Endothelial cell of umbilical vein (primary cell): ENCODE measurements around the gene SNX9. TPM values are rescaled to one million over a fixed set of nuclear protein-coding genes. Genes with fewer than 3 reads are reported as not detected.

ENCODE experiments used
- BruUV-seq: library from RNA; stranded (reverse); fragments of 400-500 nt; replicated peaks from 2 replicates; lab custom pipeline; 2021; lab: Mats Ljungman, UMichigan
- CTCF ChIA-PET: fragments of 300-600, 350-600 bp; sonication (Branson Sonifier 250); formaldehyde crosslinking; loops from one replicate; lab custom pipeline; 2021; ENCODE audit warnings: antibody characterized with exemption, inconsistent platforms; lab: Charles Lee
- POLR2A ChIA-PET: fragments of 300-600, 350-600 bp; sonication (Branson Sonifier 250); formaldehyde crosslinking; loops from one replicate; lab custom pipeline; 2021; ENCODE audit warnings: antibody characterized with exemption, inconsistent platforms; lab: Charles Lee
- DNase-seq: peaks from one replicate; pipeline ENCODE4 v3.0.0-alpha.2; 2011; ENCODE audit warnings: low read depth, low spot score
- FAIRE-seq: peaks from 2 replicates; lab custom pipeline; 2011; peaks lifted over from hg19 to GRCh38; lab: Jason Lieb, UNC
- H2AFZ ChIP-seq: 2 replicates; pipeline ENCODE4 v1.6.0; 2012; ENCODE audit warnings: low read depth, low read length, control low read depth, inconsistent platforms
- H3K27ac ChIP-seq: 2 replicates; pipeline ENCODE4 v1.5.1; 2011; ENCODE audit warnings: low read depth, mild to moderate bottlenecking, control low read depth, low read length, moderate library complexity; ENCODE audit not compliant: insufficient read depth
- H3K27me3 ChIP-seq, 2 experiments: 2 replicates each; pipeline versions ENCODE4 v1.6.0 to v1.6.1; 2011; ENCODE audit warnings: low read length in 2 of 2, mixed read lengths in 1 of 2; ENCODE audit not compliant: control insufficient read depth in 2 of 2, insufficient read depth in 2 of 2
- H3K36me3 ChIP-seq, 2 experiments: 2 replicates in 1 of 2; 3 replicates in 1 of 2; pipeline ENCODE4 v1.5.1; 2011; ENCODE audit warnings: low read length in 2 of 2, mild to moderate bottlenecking in 1 of 2, moderate library complexity in 1 of 2; ENCODE audit not compliant: control insufficient read depth in 2 of 2, insufficient read depth in 2 of 2; ENCODE audit errors: extremely low read depth in 1 of 2
- H3K4me1 ChIP-seq: 3 replicates; pipeline ENCODE4 v1.5.1; 2011; ENCODE audit warnings: mild to moderate bottlenecking, low read length; ENCODE audit not compliant: control insufficient read depth, insufficient read depth; ENCODE audit errors: extremely low read depth
- H3K4me2 ChIP-seq: 2 replicates; pipeline ENCODE4 v1.6.1; 2011; ENCODE audit warnings: low read length, control low read depth, mixed read lengths; ENCODE audit not compliant: insufficient read depth
- H3K4me3 ChIP-seq, 3 experiments: fragments of 200-600 bp in 1 of 3; sonication (generic), shearing (Covaris generic) in 1 of 3; replicated peaks in 1 of 3; 2 replicates each; pipeline ENCODE4 v1.5.1; 2011 to 2016; ENCODE audit warnings: control low read depth in 3 of 3, low read length in 3 of 3, mild to moderate bottlenecking in 2 of 3, inconsistent platforms in 1 of 3, low read depth in 1 of 3, moderate library complexity in 1 of 3; ENCODE audit not compliant: insufficient read depth in 1 of 3
- H3K79me2 ChIP-seq: 2 replicates; pipeline ENCODE4 v1.6.0; 2012; ENCODE audit warnings: low read length, inconsistent platforms; ENCODE audit not compliant: control insufficient read depth, insufficient read depth
- H3K9ac ChIP-seq: replicated peaks from 2 replicates; pipeline ENCODE3; 2011; ENCODE audit warnings: low read length, control low read depth; ENCODE audit not compliant: insufficient read depth; ENCODE audit errors: extremely low read depth
- H3K9me1 ChIP-seq: replicated peaks from 3 replicates; pipeline ENCODE4 v1.6.0; 2011; ENCODE audit warnings: mild to moderate bottlenecking, low read length; ENCODE audit not compliant: control insufficient read depth, insufficient read depth; ENCODE audit errors: extremely low read depth
- H3K9me3 ChIP-seq: replicated peaks from 2 replicates; pipeline ENCODE4 v1.5.1; 2012; ENCODE audit warnings: low read length, inconsistent platforms; ENCODE audit not compliant: control insufficient read depth, insufficient read depth
- H4K20me1 ChIP-seq: replicated peaks from 2 replicates; pipeline ENCODE3; 2011; ENCODE audit warnings: mild to moderate bottlenecking, low read length; ENCODE audit not compliant: control insufficient read depth, insufficient read depth; ENCODE audit errors: extremely low read depth
- CTCF ChIP-seq, 2 donors: IDR thresholded peaks; 1 replicate in 1 of 2; 2 replicates in 1 of 2; pipeline ENCODE4 v1.5.1; 2011; ENCODE audit warnings: low read length in 2 of 2, mild to moderate bottlenecking in 2 of 2, moderate library complexity in 2 of 2, control low read depth in 1 of 2, inconsistent platforms in 1 of 2, low read depth in 1 of 2; ENCODE audit not compliant: insufficient read depth in 1 of 2; ENCODE audit errors: extremely low read depth in 1 of 2
- EZH2 ChIP-seq: IDR thresholded peaks from 2 replicates; pipeline ENCODE4 v1.6.1; 2012; ENCODE audit warnings: borderline replicate concordance, low read depth, mild to moderate bottlenecking, moderate library complexity, low read length, inconsistent platforms; ENCODE audit not compliant: severe bottlenecking
- FOS ChIP-seq: IDR thresholded peaks from 2 replicates; pipeline ENCODE4 v1.6.1; 2011; ENCODE audit warnings: mild to moderate bottlenecking, low read length, moderate library complexity, borderline replicate concordance; ENCODE audit not compliant: insufficient read depth
- GATA2 ChIP-seq: IDR thresholded peaks from 2 replicates; pipeline ENCODE4 v1.7.0; 2011; ENCODE audit warnings: low read depth, mild to moderate bottlenecking, moderate library complexity, mixed read lengths, low read length; ENCODE audit not compliant: insufficient read length, insufficient read depth
- JUN ChIP-seq: IDR thresholded peaks from 2 replicates; pipeline ENCODE4 v1.6.1; 2011; ENCODE audit warnings: borderline replicate concordance, low read depth; ENCODE audit not compliant: insufficient read length, insufficient read depth
- MAX ChIP-seq: IDR thresholded peaks from 2 replicates; pipeline ENCODE4 v1.6.1; 2011; ENCODE audit not compliant: insufficient read depth, insufficient read length
- MYC ChIP-seq: IDR thresholded peaks from one replicate; pipeline ENCODE4 v1.6.1; 2011; ENCODE audit warnings: mild to moderate bottlenecking, low read depth, low read length
- POLR2A ChIP-seq: IDR thresholded peaks from 2 replicates; pipeline ENCODE4 v1.6.1; 2012; ENCODE audit warnings: low read depth, mild to moderate bottlenecking, control low read depth, low read length
- POLR2AphosphoS5 ChIP-seq: IDR thresholded peaks from 2 replicates; pipeline ENCODE4 v1.6.1; 2012; ENCODE audit warnings: low read depth, mild to moderate bottlenecking, control low read depth, low read length, moderate library complexity; ENCODE audit not compliant: insufficient read depth
- dilution Hi-C: fragments of 300-500 bp; cut with MboI; formaldehyde crosslinking; loops from one replicate; pipeline ENCODE4 v1.15.0; 2019; ENCODE audit warnings: low sequenced_read_pairs; ENCODE audit not compliant: extremely low pct_ligation_motif_present
- intact Hi-C: fragments of 100-400 bp; cut with micrococcal nuclease; formaldehyde crosslinking; loops from one replicate; pipeline ENCODE4 v1.10.0; 2022
- polyA plus RNA-seq, 4 experiments: library from polyadenylated mRNA; depleted of rRNA in 3 of 4; stranded (reverse) in 3 of 4; unstranded in 1 of 4; fragments of >200 nt; gene quantifications; 2 replicates each; pipeline versions ENCODE4 v1.2.1 to v1.2.3, GENCODE V29; 2011 to 2012; ENCODE audit warnings: missing spikeins in 1 of 4
- total RNA-seq: library from RNA; stranded (reverse); gene quantifications from 2 replicates; pipeline ENCODE4 v1.2.3, GENCODE V29; 2021

Gene SNX9
- total and polyA plus RNA-seq, 2 donors (not counting 3 experiments of a cell fraction or from before 2014, with no cell fraction given): 27.5 to 54.5 TPM

GRCh38 chr6:157806131-157806855 lies 16.8 kb upstream of the SNX9 start:
- H4K20me1 ChIP-seq: no peaks in the 10 kb centered on the region
- H3K27ac ChIP-seq: no peak overlapping the region
- POLR2A ChIA-PET: no interaction called here
- dilution Hi-C loops: no loop called here
- no peak for FAIRE-seq
- BruUV-seq: no TSS peak
- no peak overlapping the region for H3K9ac ChIP-seq
- H3K36me3 ChIP-seq: no peaks in the 10 kb centered on the region
- no peak for TF ChIP-seq POLR2AphosphoS5
- intact Hi-C loops: no loop called here
- H3K27me3 ChIP-seq: no peaks in the 10 kb centered on the region
- H3K4me2 ChIP-seq: no peak overlapping the region
- CTCF ChIA-PET: interaction anchor here (2.2 kb wide), 1 partner anchor 67 kb away, joined by 8 read pairs; no protein-coding TSS in a partner anchor
- H3K9me3 ChIP-seq: no peaks in the 10 kb centered on the region
- no peak overlapping the region for H3K4me3 ChIP-seq
- no peaks in the 10 kb centered on the region for H3K79me2 ChIP-seq
- DNase-seq: no peak
- H3K9me1 ChIP-seq: no peaks in the 10 kb centered on the region
- H2AFZ ChIP-seq: no peak overlapping the region
- no peaks in the 10 kb centered on the region for H3K4me1 ChIP-seq

- TF ChIP-seq EZH2 (no peak), CTCF (IDR thresholded peaks at IDR 0.05; ENCODE audit: extremely low read depth in 1 of 2, insufficient read depth in 1 of 2, low read depth in 1 of 2, low read length in 2 of 2) (no peak), MYC (no peak), MAX (no peak), GATA2 (no peak), FOS (no peak), JUN (no peak), POLR2A (no peak), POLR2AphosphoS5 (no peak)
- no peak overlapping the region for H3K4me2 ChIP-seq
- peaks cover 2% of the 10 kb centered on the region for H3K4me1 ChIP-seq
- no peaks in the 10 kb centered on the region for H3K36me3 ChIP-seq
- ChIA-PET CTCF (interaction anchor here (2.2 kb wide), 1 partner anchor 67 kb away, joined by 8 read pairs; no protein-coding TSS in a partner anchor), POLR2A (no interaction called here)
- dilution Hi-C loops: no loop called here
- no TSS peak for BruUV-seq
- intact Hi-C loops: no loop called here
- H2AFZ ChIP-seq: no peak overlapping the region
- H4K20me1 ChIP-seq: no peaks in the 10 kb centered on the region
- no peak overlapping the region for H3K9ac ChIP-seq
- no peak overlapping the region for H3K4me3 ChIP-seq
- FAIRE-seq: no peak
- H3K27me3 ChIP-seq: no peaks in the 10 kb centered on the region
- H3K9me1 ChIP-seq: no peaks in the 10 kb centered on the region
- no peaks in the 10 kb centered on the region for H3K9me3 ChIP-seq
- no peaks in the 10 kb centered on the region for H3K79me2 ChIP-seq
- no peak for DNase-seq
- no peak overlapping the region for H3K27ac ChIP-seq
Observed at GRCh38 chr6:157806856-157807215, 16.2 kb upstream of the SNX9 start.
